PFSK-1 (cell line): Measurements from ENCODE around the gene TMEM221.

Source experiments
- FOXP2 ChIP-seq: optimal IDR thresholded peaks from 2 replicates; pipeline ENCODE3; 2011; ENCODE audit warnings: borderline replicate concordance, control low read depth, inconsistent platforms; ENCODE audit not compliant: insufficient read depth; ENCODE audit errors: extremely low read length, extremely low read depth
- POLR2AphosphoS5 ChIP-seq: IDR thresholded peaks from 2 replicates; pipeline ENCODE4 v1.6.1; 2012; ENCODE audit warnings: low read depth, mild to moderate bottlenecking, control low read depth, low read length, moderate library complexity
- SIN3A ChIP-seq: IDR thresholded peaks from 2 replicates; pipeline ENCODE4 v1.6.1; 2012; ENCODE audit warnings: mild to moderate bottlenecking, low read length, moderate library complexity, borderline replicate concordance; ENCODE audit not compliant: insufficient read depth
- TAF1 ChIP-seq: IDR thresholded peaks from 2 replicates; pipeline ENCODE4 v1.6.1; 2012; ENCODE audit warnings: low read length, control low read depth, borderline replicate concordance; ENCODE audit not compliant: insufficient read depth
- TF ChIP-seq, protein P1 (sequence below), 2 experiments: IDR thresholded peaks; 2 replicates each; pipeline versions ENCODE4 v1.6.1 to v1.8.0; 2011 to 2012; ENCODE audit warnings: low read depth in 2 of 2, low read length in 2 of 2, control low read depth in 1 of 2, inconsistent platforms in 1 of 2, mild to moderate bottlenecking in 1 of 2, moderate library complexity in 1 of 2; ENCODE audit not compliant: insufficient read depth in 1 of 2

DNA sequence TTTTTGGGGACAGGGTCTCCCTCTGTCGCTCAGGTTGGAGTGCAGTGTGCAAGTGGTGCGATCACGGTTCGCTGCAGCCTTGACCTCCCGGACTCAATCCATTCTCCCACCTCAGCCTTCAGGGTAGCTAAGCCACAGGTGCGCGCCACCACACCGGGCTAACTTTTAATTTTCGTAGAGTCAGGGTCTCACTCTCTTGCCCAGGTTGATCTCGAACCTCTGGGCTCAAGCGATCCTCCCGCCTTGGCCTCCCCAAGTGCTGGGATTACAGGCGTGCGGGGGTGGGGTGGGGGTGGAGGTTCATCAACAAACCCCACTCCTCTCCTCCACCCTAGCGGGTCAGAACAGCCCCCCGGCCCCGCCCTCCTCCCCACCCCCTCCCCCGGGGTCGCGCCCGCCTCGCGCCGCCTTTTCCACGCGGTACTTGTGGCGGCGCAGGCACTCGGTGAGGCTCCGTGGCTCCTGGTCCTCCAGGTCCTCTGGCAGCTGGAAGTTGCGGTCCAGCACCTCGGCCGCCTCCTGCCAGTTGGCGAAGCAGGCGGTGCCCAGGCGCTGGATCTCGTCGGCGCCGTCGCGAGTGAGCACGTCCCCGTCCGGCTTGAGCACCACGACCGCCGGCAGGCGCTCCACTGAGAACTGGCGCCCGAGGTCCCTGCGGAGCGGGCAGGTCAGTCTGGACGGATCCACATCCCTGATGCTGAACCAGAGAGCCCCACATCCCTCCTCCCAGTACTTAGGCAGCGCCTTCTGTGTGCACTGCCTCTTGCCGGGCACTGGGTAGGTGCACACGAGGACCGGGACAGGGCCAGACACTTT is 7.0 kb upstream of the TMEM221 start:
- TF ChIP-seq POLR2AphosphoS5 (no peak), SIN3A (no peak), TAF1 (no peak), FOXP2 (no peak)
- TF ChIP-seq, protein P1, sequence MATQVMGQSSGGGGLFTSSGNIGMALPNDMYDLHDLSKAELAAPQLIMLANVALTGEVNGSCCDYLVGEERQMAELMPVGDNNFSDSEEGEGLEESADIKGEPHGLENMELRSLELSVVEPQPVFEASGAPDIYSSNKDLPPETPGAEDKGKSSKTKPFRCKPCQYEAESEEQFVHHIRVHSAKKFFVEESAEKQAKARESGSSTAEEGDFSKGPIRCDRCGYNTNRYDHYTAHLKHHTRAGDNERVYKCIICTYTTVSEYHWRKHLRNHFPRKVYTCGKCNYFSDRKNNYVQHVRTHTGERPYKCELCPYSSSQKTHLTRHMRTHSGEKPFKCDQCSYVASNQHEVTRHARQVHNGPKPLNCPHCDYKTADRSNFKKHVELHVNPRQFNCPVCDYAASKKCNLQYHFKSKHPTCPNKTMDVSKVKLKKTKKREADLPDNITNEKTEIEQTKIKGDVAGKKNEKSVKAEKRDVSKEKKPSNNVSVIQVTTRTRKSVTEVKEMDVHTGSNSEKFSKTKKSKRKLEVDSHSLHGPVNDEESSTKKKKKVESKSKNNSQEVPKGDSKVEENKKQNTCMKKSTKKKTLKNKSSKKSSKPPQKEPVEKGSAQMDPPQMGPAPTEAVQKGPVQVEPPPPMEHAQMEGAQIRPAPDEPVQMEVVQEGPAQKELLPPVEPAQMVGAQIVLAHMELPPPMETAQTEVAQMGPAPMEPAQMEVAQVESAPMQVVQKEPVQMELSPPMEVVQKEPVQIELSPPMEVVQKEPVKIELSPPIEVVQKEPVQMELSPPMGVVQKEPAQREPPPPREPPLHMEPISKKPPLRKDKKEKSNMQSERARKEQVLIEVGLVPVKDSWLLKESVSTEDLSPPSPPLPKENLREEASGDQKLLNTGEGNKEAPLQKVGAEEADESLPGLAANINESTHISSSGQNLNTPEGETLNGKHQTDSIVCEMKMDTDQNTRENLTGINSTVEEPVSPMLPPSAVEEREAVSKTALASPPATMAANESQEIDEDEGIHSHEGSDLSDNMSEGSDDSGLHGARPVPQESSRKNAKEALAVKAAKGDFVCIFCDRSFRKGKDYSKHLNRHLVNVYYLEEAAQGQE (IDR thresholded peaks at IDR 0.05; ENCODE audit: insufficient read depth in 1 of 2, low read depth in 2 of 2, low read length in 2 of 2) = no peak
